ENCODE measurements around the gene PAPSS1.

The PAPSS1 gene

GRCh38 chr4:107622006-107622405, 98.0 kb downstream of the PAPSS1 start:
- Histone ChIP-seq H4K91ac (ENCODE audit: low read depth, low read length) (no peak overlapping the region), H4K8ac (ENCODE audit: low read depth, low read length) (no peak overlapping the region), H3K23ac (ENCODE audit: low read length) (no peak overlapping the region), H3K4ac (ENCODE audit: low read depth, low read length) (no peak overlapping the region), H3K4me3 (ENCODE audit: low read depth, low read length) (no peak overlapping the region), H3K36me3 (ENCODE audit: control insufficient read depth in 1 of 2, insufficient read depth in 2 of 2, low read length in 2 of 2) (no peaks in the 10 kb centered on the region), H2BK120ac (ENCODE audit: insufficient read depth, low read length, poor library complexity) (no peak overlapping the region), H2AK5ac (ENCODE audit: low read length) (no peak overlapping the region), H3K27me3 (ENCODE audit: insufficient read depth, low read length) (no peaks in the 10 kb centered on the region), H3K4me2 (ENCODE audit: low read length) (no peak overlapping the region), H3K18ac (ENCODE audit: low read length) (no peak overlapping the region), H3K9ac (ENCODE audit: low read length) (no peak overlapping the region), H3K27ac (ENCODE audit: low read depth, low read length) (no peak overlapping the region), H3K79me2 (ENCODE audit: control insufficient read depth, insufficient read depth, low read length, poor library complexity) (no peaks in the 10 kb centered on the region), H3K9me3 (ENCODE audit: insufficient read depth, low read depth, low read length) (no peaks in the 10 kb centered on the region), H2AFZ (ENCODE audit: insufficient read depth, low read length, poor library complexity) (no peak overlapping the region), H3K14ac (ENCODE audit: low read length) (no peak overlapping the region), H3K79me1 (ENCODE audit: low read length) (peaks cover 2% of the 10 kb centered on the region), H4K12ac (ENCODE audit: low read depth, low read length) (no peak overlapping the region), H3K4me1 (ENCODE audit: control insufficient read depth in 1 of 2, insufficient read depth in 2 of 2, low read length in 2 of 2) (no peaks in the 10 kb centered on the region), H2BK12ac (ENCODE audit: low read length) (no peak overlapping the region), H2BK5ac (ENCODE audit: low read depth, low read length, poor library complexity) (no peak overlapping the region)
- no peak for DNase-seq
- WGBS (ENCODE audit: extremely low coverage, insufficient coverage, insufficient read length): no CpG with 5 or more reads among the region's 2 CpGs

GRCh38 chr4:107619731-107620130, 100.3 kb downstream of the PAPSS1 start:
- Histone ChIP-seq H2BK12ac (ENCODE audit: low read length) (no peak overlapping the region), H3K4me2 (ENCODE audit: low read length) (no peak overlapping the region), H4K91ac (ENCODE audit: low read depth, low read length) (peak overlapping the region; percentile 32), H2AK5ac (ENCODE audit: low read length) (no peak overlapping the region), H3K9me3 (ENCODE audit: insufficient read depth, low read depth, low read length) (no peaks in the 10 kb centered on the region), H3K14ac (ENCODE audit: low read length) (no peak overlapping the region), H4K12ac (ENCODE audit: low read depth, low read length) (no peak overlapping the region), H3K18ac (ENCODE audit: low read length) (no peak overlapping the region), H4K8ac (ENCODE audit: low read depth, low read length) (no peak overlapping the region), H3K4ac (ENCODE audit: low read depth, low read length) (no peak overlapping the region), H3K79me2 (ENCODE audit: control insufficient read depth, insufficient read depth, low read length, poor library complexity) (no peaks in the 10 kb centered on the region), H3K27me3 (ENCODE audit: insufficient read depth, low read length) (no peaks in the 10 kb centered on the region), H3K36me3 (ENCODE audit: control insufficient read depth in 1 of 2, insufficient read depth in 2 of 2, low read length in 2 of 2) (peaks cover 0 to 2% of the 10 kb centered on the region in 2 experiments), H3K27ac (ENCODE audit: low read depth, low read length) (peak overlapping the region; percentile 2), H3K9ac (ENCODE audit: low read length) (no peak overlapping the region), H3K4me3 (ENCODE audit: low read depth, low read length) (no peak overlapping the region), H3K79me1 (ENCODE audit: low read length) (peaks cover 2% of the 10 kb centered on the region), H2AFZ (ENCODE audit: insufficient read depth, low read length, poor library complexity) (no peak overlapping the region), H3K23ac (ENCODE audit: low read length) (no peak overlapping the region), H2BK120ac (ENCODE audit: insufficient read depth, low read length, poor library complexity) (no peak overlapping the region), H3K4me1 (ENCODE audit: control insufficient read depth in 1 of 2, insufficient read depth in 2 of 2, low read length in 2 of 2) (no peaks in the 10 kb centered on the region), H2BK5ac (ENCODE audit: low read depth, low read length, poor library complexity) (no peak overlapping the region)
- no CpG with 5 or more reads among the region's 2 CpGs for WGBS (ENCODE audit: extremely low coverage, insufficient coverage, insufficient read length)
- DNase-seq: no peak

GRCh38 chr4:107619066-107619465, 101.0 kb downstream of the PAPSS1 start:
- H4K12ac ChIP-seq (ENCODE audit: low read depth, low read length): no peak overlapping the region
- H2AFZ ChIP-seq (ENCODE audit: insufficient read depth, low read length, poor library complexity): no peak overlapping the region
- no peak overlapping the region for H4K8ac ChIP-seq (ENCODE audit: low read depth, low read length)
- peaks cover 0 to 2% of the 10 kb centered on the region in 2 experiments for H3K36me3 ChIP-seq (ENCODE audit: control insufficient read depth in 1 of 2, insufficient read depth in 2 of 2, low read length in 2 of 2)
- no peak overlapping the region for H2BK12ac ChIP-seq (ENCODE audit: low read length)
- H3K79me1 ChIP-seq (ENCODE audit: low read length): peaks cover 2% of the 10 kb centered on the region
- no peak overlapping the region for H3K23ac ChIP-seq (ENCODE audit: low read length)
- no peaks in the 10 kb centered on the region for H3K4me1 ChIP-seq (ENCODE audit: control insufficient read depth in 1 of 2, insufficient read depth in 2 of 2, low read length in 2 of 2)
- H3K9ac ChIP-seq (ENCODE audit: low read length): no peak overlapping the region
- H3K18ac ChIP-seq (ENCODE audit: low read length): no peak overlapping the region
- H3K9me3 ChIP-seq (ENCODE audit: insufficient read depth, low read depth, low read length): no peaks in the 10 kb centered on the region
- no peak overlapping the region for H2BK120ac ChIP-seq (ENCODE audit: insufficient read depth, low read length, poor library complexity)
- WGBS (ENCODE audit: extremely low coverage, insufficient coverage, insufficient read length): no CpG with 5 or more reads among the region's 2 CpGs
- no peak overlapping the region for H3K4ac ChIP-seq (ENCODE audit: low read depth, low read length)
- peak; percentile 69 to 93 for DNase-seq
- H4K91ac ChIP-seq (ENCODE audit: low read depth, low read length): no peak overlapping the region
- no peak overlapping the region for H3K27ac ChIP-seq (ENCODE audit: low read depth, low read length)
- H3K79me2 ChIP-seq (ENCODE audit: control insufficient read depth, insufficient read depth, low read length, poor library complexity): no peaks in the 10 kb centered on the region
- H3K27me3 ChIP-seq (ENCODE audit: insufficient read depth, low read length): no peaks in the 10 kb centered on the region
- peak overlapping the region; percentile 15 for H3K4me2 ChIP-seq (ENCODE audit: low read length)
- H2AK5ac ChIP-seq (ENCODE audit: low read length): no peak overlapping the region
- H3K4me3 ChIP-seq (ENCODE audit: low read depth, low read length): no peak overlapping the region
- no peak overlapping the region for H2BK5ac ChIP-seq (ENCODE audit: low read depth, low read length, poor library complexity)
- H3K14ac ChIP-seq (ENCODE audit: low read length): no peak overlapping the region

GRCh38 chr4:107618656-107619055, 101.4 kb downstream of the PAPSS1 start:
- no peak overlapping the region for H2BK5ac ChIP-seq (ENCODE audit: low read depth, low read length, poor library complexity)
- H2AK5ac ChIP-seq (ENCODE audit: low read length): no peak overlapping the region
- no peak overlapping the region for H3K4me2 ChIP-seq (ENCODE audit: low read length)
- no peaks in the 10 kb centered on the region for H3K9me3 ChIP-seq (ENCODE audit: insufficient read depth, low read depth, low read length)
- H2BK12ac ChIP-seq (ENCODE audit: low read length): no peak overlapping the region
- no peak overlapping the region for H3K18ac ChIP-seq (ENCODE audit: low read length)
- H3K9ac ChIP-seq (ENCODE audit: low read length): no peak overlapping the region
- H3K27ac ChIP-seq (ENCODE audit: low read depth, low read length): peak overlapping the region; percentile 53
- H3K14ac ChIP-seq (ENCODE audit: low read length): no peak overlapping the region
- no peaks in the 10 kb centered on the region for H3K79me2 ChIP-seq (ENCODE audit: control insufficient read depth, insufficient read depth, low read length, poor library complexity)
- H4K12ac ChIP-seq (ENCODE audit: low read depth, low read length): no peak overlapping the region
- no peak for DNase-seq
- no peak overlapping the region for H2BK120ac ChIP-seq (ENCODE audit: insufficient read depth, low read length, poor library complexity)
- no peak overlapping the region for H3K4me3 ChIP-seq (ENCODE audit: low read depth, low read length)
- no peak overlapping the region for H3K23ac ChIP-seq (ENCODE audit: low read length)
- H3K27me3 ChIP-seq (ENCODE audit: insufficient read depth, low read length): no peaks in the 10 kb centered on the region
- H2AFZ ChIP-seq (ENCODE audit: insufficient read depth, low read length, poor library complexity): no peak overlapping the region
- H3K4me1 ChIP-seq (ENCODE audit: control insufficient read depth in 1 of 2, insufficient read depth in 2 of 2, low read length in 2 of 2): no peaks in the 10 kb centered on the region
- peaks cover 2% of the 10 kb centered on the region for H3K79me1 ChIP-seq (ENCODE audit: low read length)
- no peak overlapping the region for H3K4ac ChIP-seq (ENCODE audit: low read depth, low read length)
- no peak overlapping the region for H4K91ac ChIP-seq (ENCODE audit: low read depth, low read length)
- no peak overlapping the region for H4K8ac ChIP-seq (ENCODE audit: low read depth, low read length)
- H3K36me3 ChIP-seq (ENCODE audit: control insufficient read depth in 1 of 2, insufficient read depth in 2 of 2, low read length in 2 of 2): peaks cover 0 to 2% of the 10 kb centered on the region in 2 experiments
